Heart left ventricle (tissue), 16 donors: ENCODE measurements around the gene SPATC1L. TPM values are rescaled to one million over a fixed set of nuclear protein-coding genes. Genes with fewer than 3 reads are reported as not detected.
A peak's percentile ranks its signal among the peaks of the same experiment; 100 is the strongest.

Experiments used
- ATAC-seq, 4 donors: fragments of 200-7000 bp; cut with Tn5 transposase; one replicate each; pipeline ENCODE4 v1.9.1; 2020 to 2022; ENCODE audit warnings: moderate library complexity in 4 of 4, mild to moderate bottlenecking in 3 of 4, moderate number of reproducible peaks in 1 of 4
- DNase-seq, 5 donors: peaks; one replicate each; pipeline ENCODE4 v3.0.0-alpha.2; 2020
- H3K27ac ChIP-seq, 12 donors: fragments of 200-600 bp; sonication (generic) in 4 of 12; one replicate each; pipeline versions ENCODE4 v1.5.0 to v1.8.0; 2016 to 2022; ENCODE audit warnings: mild to moderate bottlenecking in 2 of 12
- H3K27me3 ChIP-seq, 9 donors: fragments of 200-600 bp; sonication (generic) in 2 of 9; one replicate each; pipeline versions ENCODE4 v1.5.1 to v1.8.0; 2016 to 2022; ENCODE audit warnings: mild to moderate bottlenecking in 3 of 9
- H3K36me3 ChIP-seq, 9 donors: fragments of 200-600 bp; sonication (generic) in 2 of 9; one replicate each; pipeline versions ENCODE4 v1.5.0 to v1.8.0; 2018 to 2022; ENCODE audit warnings: mild to moderate bottlenecking in 2 of 9
- H3K4me1 ChIP-seq, 12 donors: fragments of 200-600 bp; sonication (generic) in 4 of 12; one replicate each; pipeline versions ENCODE4 v1.5.0 to v1.8.0; 2016 to 2022; ENCODE audit warnings: mild to moderate bottlenecking in 3 of 12
- H3K4me3 ChIP-seq, 12 donors: fragments of 200-600 bp; sonication (generic) in 4 of 12; one replicate each; pipeline versions ENCODE4 v1.5.0 to v1.8.0; 2017 to 2022; ENCODE audit warnings: mild to moderate bottlenecking in 9 of 12, moderate library complexity in 4 of 12
- H3K9me3 ChIP-seq, 12 donors: fragments of 200-600 bp; sonication (generic) in 4 of 12; one replicate each; pipeline versions ENCODE4 v1.5.0 to v1.8.0; 2016 to 2022; ENCODE audit warnings: mild to moderate bottlenecking in 1 of 12
- CTCF ChIP-seq, 12 donors: fragments of 200-600 bp; sonication (generic) in 4 of 12; IDR thresholded peaks; one replicate each; pipeline versions ENCODE4 v1.5.0 to v1.8.0; 2018 to 2022; ENCODE audit warnings: antibody characterized with exemption in 12 of 12, mild to moderate bottlenecking in 5 of 12
- POLR2A ChIP-seq, 2 donors: fragments of 450-650 bp; IDR thresholded peaks; one replicate each; pipeline ENCODE4 v1.6.1; 2017; ENCODE audit warnings: antibody characterized with exemption in 2 of 2, mild to moderate bottlenecking in 2 of 2, moderate library complexity in 2 of 2
- WGBS, 4 donors: extraction: QIAGEN DNeasy Blood & Tissue Kit in 2 of 4; methylation state at CpG; one replicate each; pipeline versions ENCODE4 v1.1.5 to v1.1.7; 2013 to 2018; 5-methylcytosine and 5-hydroxymethylcytosine counted together
- intact Hi-C, 10 donors: fragments of 100-400 bp; cut with DNase I; formaldehyde crosslinking; loops; one replicate each; pipeline versions ENCODE4 v1.11.1 to v1.14.2; 2022
- polyA plus RNA-seq, 2 donors: library from polyadenylated mRNA; stranded (reverse); fragments of 200-250 nt; gene quantifications; one replicate each; pipeline ENCODE4 v1.2.3, GENCODE V29; 2013
- total RNA-seq, 9 donors: library from RNA; depleted of rRNA in 2 of 9; stranded (reverse); fragments of >200 nt in 2 of 9; fragmentation: NEBNext Ultra II Directional in 3 of 9; extraction: Animal tissue kit (Norgen Biotek cat#: 25700) in 3 of 9; gene quantifications; one replicate each; pipeline versions ENCODE4 v1.1.0 to v1.2.4, GENCODE V29; 2016 to 2023
- donor health status: ischemic (EF 13 %, LVEDD 7.1; RV severe dilation, severe dysfunction).
- donor health status: healthy with polysubstance abuse.
- donor health status: DM: no; HTN: yes; CAD: no.
- donor health status: DM: no; HTN: no; CAD: no.
- donor health status: ischemic (EF 25% LVEDD 6.9; RV normal size, moderate dysfunction).
- donor health status: ischemic (EF 25% LVEDD 5.7; RV mildly dilated, moderate dysfunction).
- donor health status: healthy.
- donor health status: DM: yes; HTN: yes; CAD: no.
- donor health status: ischemic (EF 35%, LVEDD 5.7; RV mildly dilated, moderate dysfunction).
- donor health status: nonischemic (EF 11% LVEDD 7.7; RV severe dilation, severe dysfunction).
- donor health status: DM: yes; HTN: yes; CAD: no.
- donor health status: PGD.
- donor health status: ischemic (EF 29% LVEDD 5.4; RV normal size, mild dysfunction).
- donor health status: nonischemic (EF 23%, LVEDD 6.1; RV moderate dilation, normal function).

Gene SPATC1L
- total and polyA plus RNA-seq, 11 donors, result 4.9 to 16.8 (median 10.6) TPM

GRCh38 chr21:46157987-46158451, 26.2 kb downstream of the SPATC1L start:
- no peak overlapping the region for H3K4me3 ChIP-seq
- DNase-seq, result peak in 2 of 5 donors; percentile 4 to 12
- WGBS, 4 donors, result 90 to 95% (median 93%) methylated on average over 8 to 15 of the region's 15 CpGs

GRCh38 chr21:46157396-46157986, 26.8 kb downstream of the SPATC1L start:
- Histone ChIP-seq H3K27ac (no peak overlapping the region), H3K36me3 (peaks cover 0 to 9% (median 0%) of the 10 kb centered on the region in 9 donors), H3K4me1 (peaks cover 3 to 15% (median 10%) of the 10 kb centered on the region in 12 donors), H3K27me3 (peaks cover 0 to 9% (median 0%) of the 10 kb centered on the region in 9 donors), H3K4me3 (no peak overlapping the region), H3K9me3 (no peaks in the 10 kb centered on the region)
- intact Hi-C loops, result loop anchor here in 3 of 10 donors (5.0 to 10.0 kb wide), 3 partner anchors 65 to 87 kb away; partner anchors contain the start of gene LSS (in 1 of the 3)
- no peak for ATAC-seq
- WGBS, 4 donors, result 85 to 96% (median 89%) methylated on average over 11 to 12 of the region's 12 CpGs
- DNase-seq, result peak in 4 of 5 donors; percentile 2 to 42 (median 18)
- TF ChIP-seq CTCF (IDR thresholded peaks at IDR 0.05) (no peak), POLR2A (IDR thresholded peaks at IDR 0.05) (no peak)

More at GRCh38 chr21:46157987-46158451, 26.2 kb downstream of the SPATC1L start:
- ATAC-seq, result no peak
- Histone ChIP-seq H3K4me1 (peaks cover 2 to 10% (median 7%) of the 10 kb centered on the region in 12 donors), H3K27ac (no peak overlapping the region), H3K9me3 (no peaks in the 10 kb centered on the region), H3K27me3 (peaks cover 0 to 9% (median 0%) of the 10 kb centered on the region in 9 donors), H3K36me3 (peaks cover 0 to 9% (median 0%) of the 10 kb centered on the region in 9 donors)
- no peak for TF ChIP-seq CTCF (IDR thresholded peaks at IDR 0.05)
- no peak for TF ChIP-seq POLR2A (IDR thresholded peaks at IDR 0.05)
- intact Hi-C loops, result loop anchor here in 3 of 10 donors (5.0 to 10.0 kb wide), 3 partner anchors 64 to 87 kb away; partner anchors contain the start of gene LSS (in 1 of the 3)

GRCh38 chr21:46156678-46157077, 27.6 kb downstream of the SPATC1L start:
- DNase-seq (peak in 3 of 5 donors; percentile 7 to 37 (median 12)), ATAC-seq (no peak)
- intact Hi-C loops, result loop anchor here in 3 of 10 donors (5.0 to 10.0 kb wide), 3 partner anchors 66 to 88 kb away; partner anchors contain the start of gene LSS (in 1 of the 3)
- H3K9me3 ChIP-seq, result no peaks in the 10 kb centered on the region
- peaks cover 3 to 15% (median 10%) of the 10 kb centered on the region in 12 donors for H3K4me1 ChIP-seq
- no peak overlapping the region for H3K4me3 ChIP-seq
- TF ChIP-seq CTCF (IDR thresholded peaks at IDR 0.05) (no peak), POLR2A (IDR thresholded peaks at IDR 0.05) (no peak)
- H3K36me3 ChIP-seq, result peaks cover 0 to 8% (median 0%) of the 10 kb centered on the region in 9 donors
- peaks cover 0 to 6% (median 0%) of the 10 kb centered on the region in 9 donors for H3K27me3 ChIP-seq
- no peak overlapping the region for H3K27ac ChIP-seq
- 70 to 75% (median 72%) methylated on average over 10 of the region's 10 CpGs for WGBS, 4 donors

- DNase-seq (peak in 2 of 5 donors; percentile 5 to 9), ATAC-seq (no peak)
- Histone ChIP-seq H3K27ac (no peak overlapping the region), H3K4me1 (peaks cover 3 to 15% (median 10%) of the 10 kb centered on the region in 12 donors), H3K27me3 (peaks cover 0 to 4% (median 0%) of the 10 kb centered on the region in 9 donors), H3K36me3 (peaks cover 0 to 4% (median 0%) of the 10 kb centered on the region in 9 donors), H3K9me3 (no peaks in the 10 kb centered on the region), H3K4me3 (no peak overlapping the region)
- TF ChIP-seq POLR2A (IDR thresholded peaks at IDR 0.05), result no peak
- no peak for TF ChIP-seq CTCF (IDR thresholded peaks at IDR 0.05)
- 83 to 88% (median 87%) methylated on average over 7 of the region's 7 CpGs for WGBS, 4 donors
- intact Hi-C loops, result loop anchor here in 3 of 10 donors (5.0 to 10.0 kb wide), 3 partner anchors 66 to 88 kb away; partner anchors contain the start of gene LSS (in 1 of the 3)
Measured at GRCh38 chr21:46156378-46156645, 27.9 kb downstream of the SPATC1L start.
